Glutamatergic neuron (in vitro differentiated cells): ENCODE results near the gene PRR12. TPM values are rescaled to one million over a fixed set of nuclear protein-coding genes. Genes with fewer than 3 reads are reported as not detected.
"Not testable (repeated sequence)": the region's sequence is repeated elsewhere in the genome, so short reads cannot be mapped to it uniquely, and the experiment has no call there.

Experiments used
- DNase-seq: peaks from one replicate; pipeline ENCODE4 v3.0.0; 2022
- H3K27ac Mint-ChIP-seq: one replicate; pipeline ENCODE4 v1.8.0; 2020; ENCODE audit warnings: mild to moderate bottlenecking, mixed read lengths, inconsistent platforms; ENCODE audit not compliant: unreplicated experiment
- H3K27me3 Mint-ChIP-seq: one replicate; pipeline ENCODE4 v1.8.0; 2020; ENCODE audit warnings: mild to moderate bottlenecking, moderate library complexity, mixed read lengths, inconsistent platforms; ENCODE audit not compliant: unreplicated experiment
- H3K36me3 Mint-ChIP-seq: one replicate; pipeline ENCODE4 v1.8.0; 2020; ENCODE audit warnings: mild to moderate bottlenecking, mixed read lengths, inconsistent platforms; ENCODE audit not compliant: unreplicated experiment
- H3K4me1 Mint-ChIP-seq: one replicate; pipeline ENCODE4 v1.8.0; 2020; ENCODE audit warnings: mild to moderate bottlenecking, low read depth, mixed read lengths, inconsistent platforms; ENCODE audit not compliant: unreplicated experiment
- H3K4me3 Mint-ChIP-seq: one replicate; pipeline ENCODE4 v1.8.0; 2020; ENCODE audit warnings: mild to moderate bottlenecking, mixed read lengths, inconsistent platforms; ENCODE audit not compliant: unreplicated experiment
- H3K9me3 Mint-ChIP-seq: one replicate; pipeline ENCODE4 v1.8.0; 2020; ENCODE audit warnings: mild to moderate bottlenecking, moderate library complexity, mixed read lengths, inconsistent platforms; ENCODE audit not compliant: unreplicated experiment
- CTCF ChIP-seq: fragments of 200-600 bp; sonication (generic); IDR thresholded peaks from one replicate; pipeline ENCODE4 v1.5.0; 2021; ENCODE audit not compliant: partially characterized antibody, unreplicated experiment
- total RNA-seq: library from RNA; stranded (reverse); fragmentation: NEBNext Ultra II Directional; extraction: Animal tissue kit (Norgen Biotek cat#: 25700); gene quantifications from one replicate; pipeline ENCODE4 v1.2.1, GENCODE V29; 2021; ENCODE audit not compliant: unreplicated experiment

PRR12 gene
- total RNA-seq, 1 donor from 2014 or later = 39.2 TPM

GRCh38 chr19:49613374-49613773 is 22.4 kb downstream of the PRR12 start:
- Mint-ChIP-seq H3K27ac (no peak overlapping the region), H3K36me3 (no peaks in the 10 kb centered on the region)

GRCh38 chr19:49614096-49614833 is 23.3 kb downstream of the PRR12 start:
- no peaks in the 10 kb centered on the region for H3K36me3 Mint-ChIP-seq
- peaks cover 12% of the 10 kb centered on the region for H3K4me1 Mint-ChIP-seq
- DNase-seq = no peak
- H3K9me3 Mint-ChIP-seq = no peaks in the 10 kb centered on the region
- H3K27me3 Mint-ChIP-seq = peaks cover 9% of the 10 kb centered on the region
- H3K27ac Mint-ChIP-seq = peak overlapping the region; percentile 41
- TF ChIP-seq CTCF = no peak
- peak overlapping the region; percentile 50 for H3K4me3 Mint-ChIP-seq

More at GRCh38 chr19:49613374-49613773, 22.4 kb downstream of the PRR12 start:
- no peaks in the 10 kb centered on the region for H3K9me3 Mint-ChIP-seq
- TF ChIP-seq CTCF = no peak
- H3K4me1 Mint-ChIP-seq = peaks cover 12% of the 10 kb centered on the region
- no peak overlapping the region for H3K4me3 Mint-ChIP-seq
- peaks cover 9% of the 10 kb centered on the region for H3K27me3 Mint-ChIP-seq
- no peak for DNase-seq

GRCh38 chr19:49615861-49616260 is 24.9 kb downstream of the PRR12 start:
- no peak overlapping the region for H3K4me3 Mint-ChIP-seq
- TF ChIP-seq CTCF = no peak
- H3K27ac Mint-ChIP-seq = no peak overlapping the region
- H3K36me3 Mint-ChIP-seq = no peaks in the 10 kb centered on the region
- DNase-seq = no peak
- peaks cover 12% of the 10 kb centered on the region for H3K4me1 Mint-ChIP-seq
- no peaks in the 10 kb centered on the region for H3K9me3 Mint-ChIP-seq
- H3K27me3 Mint-ChIP-seq = peaks cover 9% of the 10 kb centered on the region

GRCh38 chr19:49616532-49616931 is 25.6 kb downstream of the PRR12 start:
- no peak overlapping the region for H3K27ac Mint-ChIP-seq
- no peak for DNase-seq
- TF ChIP-seq CTCF = no peak
- H3K4me3 Mint-ChIP-seq = no peak overlapping the region
- H3K4me1 Mint-ChIP-seq = peaks cover 12% of the 10 kb centered on the region
- H3K9me3 Mint-ChIP-seq = no peaks in the 10 kb centered on the region
- peaks cover 9% of the 10 kb centered on the region for H3K27me3 Mint-ChIP-seq
- H3K36me3 Mint-ChIP-seq = no peaks in the 10 kb centered on the region

GRCh38 chr19:49616945-49617344 is 26.0 kb downstream of the PRR12 start:
- TF ChIP-seq CTCF = no peak
- Mint-ChIP-seq H3K9me3 (no peaks in the 10 kb centered on the region), H3K4me1 (peaks cover 12% of the 10 kb centered on the region), H3K27me3 (peaks cover 9% of the 10 kb centered on the region), H3K4me3 (no peak overlapping the region), H3K36me3 (no peaks in the 10 kb centered on the region), H3K27ac (no peak overlapping the region)
- no peak for DNase-seq

GRCh38 chr19:49617860-49618259 is 26.9 kb downstream of the PRR12 start:
- H3K27me3 Mint-ChIP-seq, H3K27ac Mint-ChIP-seq: not testable (repeated sequence)

More at GRCh38 chr19:49617860-49618259, 26.9 kb downstream of the PRR12 start:
- DNase-seq, H3K36me3 Mint-ChIP-seq, H3K9me3 Mint-ChIP-seq, H3K4me3 Mint-ChIP-seq: not testable (repeated sequence)
- peaks cover 12% of the 10 kb centered on the region for H3K4me1 Mint-ChIP-seq
